Osteocyte (in vitro differentiated cells): ENCODE data around the gene BMP5. TPM values are rescaled to one million over a fixed set of nuclear protein-coding genes. Genes with fewer than 3 reads are reported as not detected.

ENCODE experiments used
- DNase-seq: peaks from one replicate; pipeline ENCODE4 v3.0.0; 2021; ENCODE audit warnings: mixed read lengths; ENCODE audit not compliant: unreplicated experiment; ENCODE audit errors: extremely low spot score
- H3K27ac Mint-ChIP-seq: one replicate; pipeline ENCODE4 v1.8.0; 2021; ENCODE audit warnings: mild to moderate bottlenecking, mixed read lengths; ENCODE audit not compliant: unreplicated experiment
- H3K27me3 Mint-ChIP-seq: one replicate; pipeline ENCODE4 v1.8.0; 2021; ENCODE audit warnings: mixed read lengths; ENCODE audit not compliant: unreplicated experiment
- H3K36me3 Mint-ChIP-seq: one replicate; pipeline ENCODE4 v1.8.0; 2021; ENCODE audit warnings: mixed read lengths; ENCODE audit not compliant: unreplicated experiment
- H3K4me1 Mint-ChIP-seq: one replicate; pipeline ENCODE4 v1.8.0; 2021; ENCODE audit warnings: mixed read lengths; ENCODE audit not compliant: unreplicated experiment
- H3K4me3 Mint-ChIP-seq: one replicate; pipeline ENCODE4 v1.8.0; 2021; ENCODE audit warnings: mild to moderate bottlenecking, moderate library complexity, mixed read lengths; ENCODE audit not compliant: unreplicated experiment
- H3K9me3 Mint-ChIP-seq: one replicate; pipeline ENCODE4 v1.8.0; 2021; ENCODE audit warnings: mixed read lengths; ENCODE audit not compliant: unreplicated experiment
- CTCF ChIP-seq: fragments of 200-600 bp; sonication (generic); IDR thresholded peaks from 2 replicates; pipeline ENCODE4 v1.5.0; 2021; ENCODE audit warnings: antibody characterized with exemption, mild to moderate bottlenecking, moderate library complexity
- total RNA-seq: library from RNA; stranded (reverse); gene quantifications from 2 replicates; pipeline ENCODE4 v1.2.1, GENCODE V29; 2021

Gene BMP5
- total RNA-seq, 1 donor from 2014 or later = not detected

GRCh38 chr6:55853008-55854001 is 22.1 kb downstream of the BMP5 start:
- Mint-ChIP-seq H3K9me3 (no peaks in the 10 kb centered on the region), H3K27me3 (no peaks in the 10 kb centered on the region), H3K27ac (no peak overlapping the region), H3K36me3 (no peaks in the 10 kb centered on the region), H3K4me3 (no peak overlapping the region), H3K4me1 (no peaks in the 10 kb centered on the region)
- DNase-seq = no peak
- no peak for TF ChIP-seq CTCF

GRCh38 chr6:55841341-55841740 is 34.0 kb downstream of the BMP5 start:
- Mint-ChIP-seq H3K36me3 (no peaks in the 10 kb centered on the region), H3K27me3 (peaks cover 2% of the 10 kb centered on the region), H3K9me3 (no peaks in the 10 kb centered on the region), H3K4me1 (peaks cover 5% of the 10 kb centered on the region), H3K27ac (no peak overlapping the region), H3K4me3 (no peak overlapping the region)
- TF ChIP-seq CTCF = no peak
- no peak for DNase-seq

- peaks cover 2% of the 10 kb centered on the region for H3K27me3 Mint-ChIP-seq
- no peak for TF ChIP-seq CTCF
- H3K36me3 Mint-ChIP-seq = no peaks in the 10 kb centered on the region
- DNase-seq = no peak
- no peak overlapping the region for H3K4me3 Mint-ChIP-seq
- peaks cover 13% of the 10 kb centered on the region for H3K4me1 Mint-ChIP-seq
- H3K9me3 Mint-ChIP-seq = no peaks in the 10 kb centered on the region
- no peak overlapping the region for H3K27ac Mint-ChIP-seq
Measured at GRCh38 chr6:55839080-55839479, 36.3 kb downstream of the BMP5 start.

- Mint-ChIP-seq H3K27ac (no peak overlapping the region), H3K9me3 (no peaks in the 10 kb centered on the region), H3K4me3 (no peak overlapping the region), H3K27me3 (peaks cover 9% of the 10 kb centered on the region), H3K36me3 (no peaks in the 10 kb centered on the region), H3K4me1 (peaks cover 13% of the 10 kb centered on the region)
- no peak for DNase-seq
- no peak for TF ChIP-seq CTCF
Measured at GRCh38 chr6:55836945-55837344, 38.4 kb downstream of the BMP5 start.

GRCh38 chr6:55836481-55836880 is 38.9 kb downstream of the BMP5 start:
- TF ChIP-seq CTCF = no peak
- peaks cover 11% of the 10 kb centered on the region for H3K27me3 Mint-ChIP-seq
- H3K9me3 Mint-ChIP-seq = no peaks in the 10 kb centered on the region
- no peak overlapping the region for H3K4me3 Mint-ChIP-seq
- no peak overlapping the region for H3K27ac Mint-ChIP-seq
- H3K36me3 Mint-ChIP-seq = no peaks in the 10 kb centered on the region
- no peak for DNase-seq
- peaks cover 13% of the 10 kb centered on the region for H3K4me1 Mint-ChIP-seq
